Measurements from ENCODE around the gene NDFIP2.

Gene NDFIP2

GRCh38 chr13:79540504-79540903 is 59.5 kb downstream of the NDFIP2 start:
- Histone ChIP-seq H3K27me3 (replicated peaks; ENCODE audit: control insufficient read depth, insufficient read depth, low read length) (no peaks in the 10 kb centered on the region), H3K36me3 (ENCODE audit: control insufficient read depth, insufficient read depth, low read length) (no peaks in the 10 kb centered on the region), H3K4me3 (replicated peaks; ENCODE audit: low read depth, low read length) (no peak overlapping the region)
- TF ChIP-seq, protein P1, sequence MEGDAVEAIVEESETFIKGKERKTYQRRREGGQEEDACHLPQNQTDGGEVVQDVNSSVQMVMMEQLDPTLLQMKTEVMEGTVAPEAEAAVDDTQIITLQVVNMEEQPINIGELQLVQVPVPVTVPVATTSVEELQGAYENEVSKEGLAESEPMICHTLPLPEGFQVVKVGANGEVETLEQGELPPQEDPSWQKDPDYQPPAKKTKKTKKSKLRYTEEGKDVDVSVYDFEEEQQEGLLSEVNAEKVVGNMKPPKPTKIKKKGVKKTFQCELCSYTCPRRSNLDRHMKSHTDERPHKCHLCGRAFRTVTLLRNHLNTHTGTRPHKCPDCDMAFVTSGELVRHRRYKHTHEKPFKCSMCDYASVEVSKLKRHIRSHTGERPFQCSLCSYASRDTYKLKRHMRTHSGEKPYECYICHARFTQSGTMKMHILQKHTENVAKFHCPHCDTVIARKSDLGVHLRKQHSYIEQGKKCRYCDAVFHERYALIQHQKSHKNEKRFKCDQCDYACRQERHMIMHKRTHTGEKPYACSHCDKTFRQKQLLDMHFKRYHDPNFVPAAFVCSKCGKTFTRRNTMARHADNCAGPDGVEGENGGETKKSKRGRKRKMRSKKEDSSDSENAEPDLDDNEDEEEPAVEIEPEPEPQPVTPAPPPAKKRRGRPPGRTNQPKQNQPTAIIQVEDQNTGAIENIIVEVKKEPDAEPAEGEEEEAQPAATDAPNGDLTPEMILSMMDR (IDR thresholded peaks at IDR 0.05; ENCODE audit: insufficient read depth, low read length, poor library complexity, severe bottlenecking), result no peak
- DNase-seq (ENCODE audit: extremely low read depth, insufficient read length), result no peak

DNA sequence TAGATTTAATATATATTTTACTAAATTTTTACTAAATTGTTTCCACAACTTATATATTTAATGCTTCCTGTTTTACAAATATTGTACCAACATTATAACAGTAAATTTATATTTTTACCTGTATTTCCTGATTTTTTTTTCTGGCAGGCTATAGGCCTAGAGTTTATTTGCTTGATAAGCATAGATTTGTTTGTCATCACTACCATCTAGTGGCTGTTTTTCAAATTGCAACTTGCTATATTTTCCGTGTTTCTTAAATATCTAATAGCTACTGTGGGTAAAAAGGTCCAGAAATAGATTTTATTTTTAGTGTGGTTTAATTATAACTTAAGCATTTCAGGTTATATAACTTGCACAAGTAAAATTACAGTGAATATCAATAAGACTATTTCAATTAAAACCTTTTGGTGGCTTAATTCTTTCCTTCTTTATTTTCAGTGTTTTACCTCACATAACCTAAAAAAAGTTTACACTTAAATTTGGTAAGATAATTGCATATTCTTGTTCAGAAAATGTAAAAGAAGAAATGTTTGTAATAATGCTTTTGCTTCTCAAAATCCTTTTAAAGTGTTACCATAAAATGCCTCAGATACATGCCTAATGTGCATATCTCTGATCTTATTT is 60.6 kb downstream of the NDFIP2 start:
- peak; percentile 26 for DNase-seq (ENCODE audit: extremely low read depth, insufficient read length)
- H3K27me3 ChIP-seq (replicated peaks; ENCODE audit: control insufficient read depth, insufficient read depth, low read length), result no peaks in the 10 kb centered on the region

DNA sequence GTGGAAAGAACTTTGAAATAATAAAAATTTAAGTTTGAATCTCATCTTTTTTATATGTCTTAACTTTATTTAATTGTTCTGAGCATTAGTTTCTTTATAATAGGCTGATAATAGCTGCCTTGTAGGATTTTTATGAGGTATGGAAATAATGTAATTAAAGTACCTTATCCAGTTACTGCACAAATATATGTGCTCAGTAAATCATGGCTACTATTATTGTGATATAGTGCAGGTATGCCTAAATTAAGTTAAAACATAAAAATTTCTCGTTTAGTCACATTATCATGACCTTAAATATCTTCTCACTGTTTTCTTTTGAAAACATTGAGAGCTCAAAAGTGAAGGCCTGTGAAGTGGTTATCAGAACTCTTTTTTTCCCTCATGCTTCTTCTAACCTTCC is 62.9 kb downstream of the NDFIP2 start:
- TF ChIP-seq, protein P1 (IDR thresholded peaks at IDR 0.05; ENCODE audit: insufficient read depth, low read length, poor library complexity, severe bottlenecking), result no peak
- DNase-seq (ENCODE audit: extremely low read depth, insufficient read length), result no peak
- Histone ChIP-seq H3K27me3 (replicated peaks; ENCODE audit: control insufficient read depth, insufficient read depth, low read length) (no peaks in the 10 kb centered on the region), H3K36me3 (ENCODE audit: control insufficient read depth, insufficient read depth, low read length) (no peaks in the 10 kb centered on the region), H3K4me3 (replicated peaks; ENCODE audit: low read depth, low read length) (no peak overlapping the region)

More for the DNA sequence above, 60.6 kb downstream of the NDFIP2 start:
- no peaks in the 10 kb centered on the region for H3K36me3 ChIP-seq (ENCODE audit: control insufficient read depth, insufficient read depth, low read length)
- TF ChIP-seq, protein P1 (IDR thresholded peaks at IDR 0.05; ENCODE audit: insufficient read depth, low read length, poor library complexity, severe bottlenecking), result peak; percentile 55
- H3K4me3 ChIP-seq (replicated peaks; ENCODE audit: low read depth, low read length), result no peak overlapping the region

DNA sequence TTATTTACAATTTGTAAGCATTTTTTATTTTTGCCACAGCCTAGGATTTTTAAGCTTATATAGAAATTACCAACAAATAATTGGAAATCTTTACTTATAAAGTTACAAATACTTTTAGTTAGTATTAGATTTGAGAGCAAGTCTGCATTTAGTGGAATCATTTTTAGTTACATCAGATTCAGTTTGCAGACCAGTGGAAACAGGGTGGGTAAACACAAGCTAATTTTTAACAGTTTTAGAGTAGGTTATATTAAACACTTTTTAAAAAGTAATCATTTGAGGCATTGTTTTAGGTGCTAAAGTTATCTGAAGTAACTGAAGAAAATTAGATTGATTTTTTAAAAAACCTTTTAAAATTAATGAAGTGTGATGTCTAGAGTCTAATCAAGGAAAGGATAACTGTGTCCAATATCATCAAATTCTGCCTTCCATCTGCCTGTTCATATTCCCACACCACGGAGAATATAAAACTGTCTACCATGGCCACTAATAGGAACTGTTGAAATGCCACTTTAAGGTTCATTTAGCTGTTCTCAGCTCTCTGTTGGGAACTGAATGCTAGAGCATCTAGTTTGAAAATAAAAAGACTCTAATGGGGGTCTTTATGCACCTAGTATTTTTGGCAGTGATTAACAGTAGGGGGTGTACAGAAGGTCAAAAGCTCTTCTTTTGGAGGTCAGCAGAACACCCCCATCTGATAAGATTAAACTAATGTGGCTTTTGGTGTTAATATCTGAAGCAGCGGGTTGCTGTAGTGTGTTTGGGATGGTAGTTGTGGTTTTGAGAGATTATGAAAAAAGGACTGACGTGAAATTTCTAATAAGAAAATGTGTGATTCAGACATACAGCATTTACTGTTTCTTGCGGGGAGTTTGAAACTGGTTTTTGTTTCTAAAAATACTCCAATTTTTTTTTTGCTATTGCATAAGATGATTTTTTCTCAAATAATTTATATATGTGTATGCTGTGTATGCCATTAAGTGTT is 66.5 kb downstream of the NDFIP2 start:
- Histone ChIP-seq H3K27me3 (replicated peaks; ENCODE audit: control insufficient read depth, insufficient read depth, low read length) (no peaks in the 10 kb centered on the region), H3K4me3 (replicated peaks; ENCODE audit: low read depth, low read length) (no peak overlapping the region), H3K36me3 (ENCODE audit: control insufficient read depth, insufficient read depth, low read length) (no peaks in the 10 kb centered on the region)
- TF ChIP-seq, protein P1 (IDR thresholded peaks at IDR 0.05; ENCODE audit: insufficient read depth, low read length, poor library complexity, severe bottlenecking), result no peak
- no peak for DNase-seq (ENCODE audit: extremely low read depth, insufficient read length)

- H3K4me3 ChIP-seq (replicated peaks; ENCODE audit: low read depth, low read length), result no peak overlapping the region
- DNase-seq (ENCODE audit: extremely low read depth, insufficient read length), result no peak
- no peaks in the 10 kb centered on the region for H3K27me3 ChIP-seq (replicated peaks; ENCODE audit: control insufficient read depth, insufficient read depth, low read length)
- TF ChIP-seq, protein P1 (IDR thresholded peaks at IDR 0.05; ENCODE audit: insufficient read depth, low read length, poor library complexity, severe bottlenecking), result no peak
- H3K36me3 ChIP-seq (ENCODE audit: control insufficient read depth, insufficient read depth, low read length), result no peaks in the 10 kb centered on the region
Measured at GRCh38 chr13:79548902-79549301, 67.9 kb downstream of the NDFIP2 start.

Measured in GM06990 (cell line).